Hepatocyte (in vitro differentiated cells): ENCODE measurements around the gene ATG4D. TPM values are rescaled to one million over a fixed set of nuclear protein-coding genes. Genes with fewer than 3 reads are reported as not detected.

Source experiments
- DNase-seq: peaks from one replicate; pipeline ENCODE4 v3.0.0-alpha.2; 2016; ENCODE audit warnings: low spot score
- H2AFZ ChIP-seq: fragments of 200-600 bp; sonication (generic); 2 replicates; pipeline ENCODE4 v1.6.0; 2016; ENCODE audit warnings: antibody characterized with exemption, mild to moderate bottlenecking
- H3K27ac ChIP-seq: fragments of 200-600 bp; sonication (generic); 2 replicates; pipeline ENCODE4 v1.5.1; 2016; ENCODE audit warnings: mild to moderate bottlenecking
- H3K27me3 ChIP-seq: fragments of 200-600 bp; sonication (generic); 2 replicates; pipeline ENCODE4 v1.6.1; 2016
- H3K36me3 ChIP-seq: fragments of 200-600 bp; sonication (generic); replicated peaks from 2 replicates; pipeline ENCODE4 v1.5.1; 2016; ENCODE audit warnings: low read depth; ENCODE audit not compliant: insufficient read depth
- H3K4me1 ChIP-seq: fragments of 200-600 bp; sonication (generic); 2 replicates; pipeline ENCODE4 v1.5.1; 2016; ENCODE audit warnings: mild to moderate bottlenecking, moderate library complexity; ENCODE audit not compliant: insufficient read depth
- H3K4me2 ChIP-seq: fragments of 200-600 bp; sonication (generic); 2 replicates; pipeline ENCODE4 v1.6.0; 2016
- H3K4me3 ChIP-seq: fragments of 200-600 bp; sonication (generic); 2 replicates; pipeline ENCODE4 v1.5.1; 2016; ENCODE audit warnings: mild to moderate bottlenecking
- H3K79me2 ChIP-seq: fragments of 200-600 bp; sonication (generic); 2 replicates; pipeline ENCODE4 v1.6.0; 2017; ENCODE audit warnings: mild to moderate bottlenecking
- H3K9me2 ChIP-seq: fragments of 200-600 bp; sonication (generic); replicated peaks from 2 replicates; pipeline ENCODE4 v1.6.0; 2017; ENCODE audit warnings: mild to moderate bottlenecking; ENCODE audit not compliant: insufficient read depth
- H3K9me3 ChIP-seq: fragments of 200-600 bp; sonication (generic); 2 replicates; pipeline ENCODE4 v1.5.1; 2016; ENCODE audit warnings: low read depth, mild to moderate bottlenecking
- H4K20me1 ChIP-seq: fragments of 200-600 bp; sonication (generic); 2 replicates; pipeline ENCODE4 v1.6.0; 2016; ENCODE audit warnings: mild to moderate bottlenecking; ENCODE audit not compliant: insufficient read depth, poor library complexity, severe bottlenecking
- CTCF ChIP-seq: fragments of 200-600 bp; sonication (generic); IDR thresholded peaks from 2 replicates; pipeline ENCODE4 v1.5.1; 2016; ENCODE audit warnings: antibody characterized with exemption, mild to moderate bottlenecking; ENCODE audit not compliant: poor library complexity
- EZH2 ChIP-seq: fragments of 200-600 bp; sonication (generic); IDR thresholded peaks from 2 replicates; pipeline ENCODE4 v1.6.1; 2016; ENCODE audit warnings: antibody characterized with exemption, mild to moderate bottlenecking, borderline replicate concordance
- EZH2phosphoT487 ChIP-seq: fragments of 200-600 bp; sonication (generic); IDR thresholded peaks from one replicate; pipeline ENCODE4 v1.6.1; 2018; ENCODE audit warnings: antibody characterized with exemption, mild to moderate bottlenecking, low read depth, moderate library complexity; ENCODE audit not compliant: unreplicated experiment, severe bottlenecking
- WGBS: methylation state at CpG from one replicate; pipeline ENCODE4 v1.1.6; 2016; ENCODE audit warnings: low lambda C conversion rate; ENCODE audit errors: missing lambda C conversion rate; 5-methylcytosine and 5-hydroxymethylcytosine counted together
- polyA plus RNA-seq: library from polyadenylated mRNA; unstranded; fragments of >200 nt; fragmentation: Nextera tagmentation; extraction: Ambion mirVana; gene quantifications from 2 replicates; pipeline ENCODE4 v1.2.1, GENCODE V29; 2016
- total RNA-seq: library from RNA; depleted of rRNA; stranded (reverse); fragments of >200 nt; gene quantifications from 2 replicates; pipeline ENCODE4 v1.2.3, GENCODE V29; 2014

ATG4D gene
- total and polyA plus RNA-seq, 2 experiments from 2014 or later, result 24.1 to 34.5 TPM

- no peaks in the 10 kb centered on the region for H3K36me3 ChIP-seq
- H3K4me2 ChIP-seq, result no peak overlapping the region
- no peaks in the 10 kb centered on the region for H3K27me3 ChIP-seq
- H3K4me3 ChIP-seq, result no peak overlapping the region
- H4K20me1 ChIP-seq, result no peaks in the 10 kb centered on the region
- no peak for TF ChIP-seq CTCF
- TF ChIP-seq EZH2, result no peak
- no peak for TF ChIP-seq EZH2phosphoT487
- H3K4me1 ChIP-seq, result no peaks in the 10 kb centered on the region
- H3K9me3 ChIP-seq, result no peaks in the 10 kb centered on the region
- no peak overlapping the region for H3K27ac ChIP-seq
- no peak for DNase-seq
- H3K79me2 ChIP-seq, result no peaks in the 10 kb centered on the region
- no peak overlapping the region for H2AFZ ChIP-seq
- 89% methylated on average over 6 of the region's 6 CpGs for WGBS
- H3K9me2 ChIP-seq, result no peaks in the 10 kb centered on the region
Observed at GRCh38 chr19:10575011-10575716, 31.5 kb downstream of the ATG4D start.

- Histone ChIP-seq H4K20me1 (no peaks in the 10 kb centered on the region), H3K9me2 (no peaks in the 10 kb centered on the region), H3K9me3 (no peaks in the 10 kb centered on the region), H3K4me2 (no peak overlapping the region), H3K36me3 (no peaks in the 10 kb centered on the region), H2AFZ (no peak overlapping the region), H3K4me1 (no peaks in the 10 kb centered on the region), H3K27me3 (no peaks in the 10 kb centered on the region), H3K79me2 (no peaks in the 10 kb centered on the region), H3K4me3 (no peak overlapping the region), H3K27ac (no peak overlapping the region)
- no peak for DNase-seq
- TF ChIP-seq CTCF, result no peak
- TF ChIP-seq EZH2phosphoT487, result no peak
- TF ChIP-seq EZH2, result no peak
- 93% methylated on average over 6 of the region's 6 CpGs for WGBS
Observed at GRCh38 chr19:10577951-10578350, 34.2 kb downstream of the ATG4D start.

GRCh38 chr19:10580979-10581631 lies 37.4 kb downstream of the ATG4D start:
- H3K79me2 ChIP-seq, result peaks cover 4% of the 10 kb centered on the region
- no peaks in the 10 kb centered on the region for H3K9me3 ChIP-seq
- 49% methylated on average over 31 of the region's 31 CpGs for WGBS
- no peaks in the 10 kb centered on the region for H3K36me3 ChIP-seq
- no peak overlapping the region for H3K4me2 ChIP-seq
- TF ChIP-seq EZH2phosphoT487 (no peak), CTCF (peak; percentile 97)
- H3K4me1 ChIP-seq, result no peaks in the 10 kb centered on the region
- no peak overlapping the region for H3K4me3 ChIP-seq
- no peaks in the 10 kb centered on the region for H3K9me2 ChIP-seq
- no peak overlapping the region for H3K27ac ChIP-seq
- DNase-seq, result peak; percentile 96
- no peak overlapping the region for H2AFZ ChIP-seq
- no peaks in the 10 kb centered on the region for H4K20me1 ChIP-seq
- no peaks in the 10 kb centered on the region for H3K27me3 ChIP-seq
